PC-9 (cell line): Measurements from ENCODE around the gene RPL32. TPM values are rescaled to one million over a fixed set of nuclear protein-coding genes. Genes with fewer than 3 reads are reported as not detected.
"Not testable (repeated sequence)": the region's sequence is repeated elsewhere in the genome, so short reads cannot be mapped to it uniquely, and the experiment has no call there.

Experiments
- BruUV-seq: library from RNA; stranded (reverse); fragments of 400-500 nt; replicated peaks from 2 replicates; lab custom pipeline; 2021; lab: Mats Ljungman, UMichigan
- CTCF ChIA-PET: fragments of 300-600 bp; sonication (Branson Sonifier 250); formaldehyde crosslinking; loops from one replicate; lab custom pipeline; 2022; ENCODE audit warnings: antibody characterized with exemption; lab: Charles Lee
- POLR2A ChIA-PET: fragments of 300-600 bp; sonication (Branson Sonifier 250); formaldehyde crosslinking; loops from one replicate; lab custom pipeline; 2022; ENCODE audit warnings: antibody characterized with exemption; ENCODE audit not compliant: unreplicated experiment; lab: Charles Lee
- DNase-seq, 2 experiments: peaks; one replicate each; pipeline versions ENCODE4 v3.0.0 to v3.0.0-alpha.2; 2015 to 2022; ENCODE audit warnings: mixed read lengths in 1 of 2
- H2AFZ ChIP-seq: fragments of 200-600 bp; sonication (generic); 2 replicates; pipeline ENCODE4 v1.8.1; 2017; ENCODE audit warnings: antibody characterized with exemption
- H3F3A ChIP-seq: fragments of 200-600 bp; sonication (generic); 2 replicates; pipeline ENCODE4 v1.8.1; 2017; ENCODE audit warnings: antibody characterized with exemption, mild to moderate bottlenecking, low read depth; ENCODE audit not compliant: insufficient read depth
- H3K27ac ChIP-seq: fragments of 200-600 bp; sonication (generic); 2 replicates; pipeline ENCODE4 v1.6.1; 2016; ENCODE audit warnings: mixed run types
- H3K27me3 ChIP-seq: fragments of 200-600 bp; sonication (generic); 2 replicates; pipeline ENCODE4 v1.6.1; 2016; ENCODE audit warnings: low read depth, mixed run types; ENCODE audit not compliant: insufficient read depth
- H3K36me3 ChIP-seq: fragments of 200-600 bp; sonication (generic); 2 replicates; pipeline ENCODE4 v1.6.1; 2016; ENCODE audit warnings: low read depth, mixed run types
- H3K4me1 ChIP-seq: fragments of 200-600 bp; sonication (generic); replicated peaks from 2 replicates; pipeline ENCODE4 v1.6.1; 2016; ENCODE audit warnings: mixed run types; ENCODE audit not compliant: insufficient read depth
- H3K4me2 ChIP-seq: fragments of 200-600 bp; sonication (generic); 2 replicates; pipeline ENCODE4 v1.6.1; 2017; ENCODE audit warnings: mixed run types
- H3K4me3 ChIP-seq: fragments of 200-600 bp; sonication (generic); 2 replicates; pipeline ENCODE4 v1.6.1; 2016; ENCODE audit warnings: mixed run types
- H3K79me2 ChIP-seq: fragments of 200-600 bp; sonication (generic); 2 replicates; pipeline ENCODE4 v1.6.1; 2017; ENCODE audit warnings: low read depth, mixed run types
- H3K9me2 ChIP-seq: fragments of 200-600 bp; sonication (generic); 2 replicates; pipeline ENCODE4 v1.8.1; 2017; ENCODE audit warnings: mild to moderate bottlenecking; ENCODE audit not compliant: insufficient read depth
- H3K9me3 ChIP-seq: fragments of 200-600 bp; sonication (generic); 2 replicates; pipeline ENCODE4 v1.8.1; 2016; ENCODE audit warnings: low read depth; ENCODE audit not compliant: insufficient read depth
- H4K20me1 ChIP-seq: fragments of 200-600 bp; sonication (generic); 2 replicates; pipeline ENCODE4 v1.8.1; 2017; ENCODE audit not compliant: insufficient read depth
- CTCF ChIP-seq: fragments of 200-600 bp; sonication (generic); conservative IDR thresholded peaks from 2 replicates; pipeline ENCODE4 v1.6.1; 2017; ENCODE audit warnings: mixed run types, antibody characterized with exemption, mild to moderate bottlenecking, moderate library complexity
- EZH2 ChIP-seq: fragments of 200-600 bp; sonication (generic); IDR thresholded peaks from 2 replicates; pipeline ENCODE4 v1.8.0; 2017; ENCODE audit warnings: antibody characterized with exemption, low read depth
- intact Hi-C: fragments of 100-400 bp; cut with micrococcal nuclease; formaldehyde crosslinking; loops from one replicate; pipeline ENCODE4 v1.10.0; 2022; ENCODE audit not compliant: unreplicated experiment
- total RNA-seq: library from RNA; stranded (reverse); gene quantifications from 2 replicates; pipeline ENCODE4 v1.2.3, GENCODE V29; 2021

Gene RPL32
- total RNA-seq, 1 experiment from 2014 or later = 1,662 TPM

GRCh38 chr3:12879191-12879815 lies 37.9 kb upstream of the RPL32 start:
- DNase-seq = no peak
- Histone ChIP-seq H3K79me2 (no peaks in the 10 kb centered on the region), H3F3A (no peaks in the 10 kb centered on the region), H3K4me3 (no peak overlapping the region), H3K4me2 (no peak overlapping the region), H3K27me3 (peaks cover 14% of the 10 kb centered on the region; the same call in 1 of the 2 replicates), H4K20me1 (no peaks in the 10 kb centered on the region), H3K9me2 (no peaks in the 10 kb centered on the region), H3K36me3 (no peaks in the 10 kb centered on the region), H2AFZ (no peak overlapping the region), H3K4me1 (no peaks in the 10 kb centered on the region), H3K27ac (no peak overlapping the region), H3K9me3 (no peaks in the 10 kb centered on the region)
- BruUV-seq = no TSS peak
- TF ChIP-seq CTCF (no peak), EZH2 (no peak)
- CTCF ChIA-PET = interaction anchor here (0.6 kb wide), 1 partner anchor 24 kb away, joined by 4 read pairs; no protein-coding TSS in a partner anchor
- intact Hi-C loops = loop anchor here (10.0 kb wide), 2 partner anchors 215 to 1005 kb away; partner anchors contain the start of gene WNT7A
- POLR2A ChIA-PET = no interaction called here

- H3K4me2 ChIP-seq, DNase-seq, H4K20me1 ChIP-seq, BruUV-seq, H3K4me3 ChIP-seq, H3K9me2 ChIP-seq, POLR2A ChIA-PET, H3K4me1 ChIP-seq, H3K9me3 ChIP-seq, H2AFZ ChIP-seq, H3F3A ChIP-seq, H3K27ac ChIP-seq, H3K36me3 ChIP-seq, H3K79me2 ChIP-seq, H3K27me3 ChIP-seq: not testable (repeated sequence)
- intact Hi-C loops = loop anchor here (10.0 kb wide), 2 partner anchors 216 to 1006 kb away; partner anchors contain the start of gene WNT7A
- CTCF ChIA-PET = interaction anchor here (0.6 kb wide), 1 partner anchor 23 kb away, joined by 4 read pairs; no protein-coding TSS in a partner anchor
Measured at GRCh38 chr3:12878758-12879157, 37.4 kb upstream of the RPL32 start.

DNA sequence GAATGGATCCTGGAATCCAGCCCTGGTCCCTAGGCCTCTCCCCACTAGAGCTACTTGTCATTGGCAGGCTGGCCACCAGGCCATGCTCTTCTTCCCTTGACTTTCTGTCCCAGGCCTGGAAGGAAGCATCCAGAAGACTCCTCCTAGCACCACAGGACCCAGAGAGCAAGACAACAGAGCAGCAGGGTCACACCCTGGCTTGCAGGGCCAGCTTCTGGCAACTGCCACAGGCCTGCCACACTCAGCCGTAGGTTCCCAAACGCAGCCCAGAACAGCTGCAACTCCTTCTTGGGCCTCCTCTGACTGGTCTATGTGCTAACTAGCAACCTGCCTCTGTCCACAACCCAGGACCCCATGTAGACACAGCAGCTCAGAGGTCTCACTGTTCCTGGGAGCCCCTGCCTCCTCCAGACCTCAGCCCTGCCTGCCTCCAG lies 36.8 kb upstream of the RPL32 start:
- POLR2A ChIA-PET = no interaction called here

More for the DNA sequence above, 36.8 kb upstream of the RPL32 start:
- Histone ChIP-seq H3K36me3 (no peaks in the 10 kb centered on the region), H3K9me3 (no peaks in the 10 kb centered on the region), H3K27me3 (peaks cover 13% of the 10 kb centered on the region; the same call in 1 of the 2 replicates), H3K4me3 (no peak overlapping the region), H4K20me1 (no peaks in the 10 kb centered on the region), H3K4me2 (no peak overlapping the region), H3K4me1 (no peaks in the 10 kb centered on the region), H3F3A (no peaks in the 10 kb centered on the region), H2AFZ (no peak overlapping the region), H3K27ac (no peak overlapping the region), H3K9me2 (no peaks in the 10 kb centered on the region), H3K79me2 (no peaks in the 10 kb centered on the region)
- no peak for DNase-seq
- no peak for TF ChIP-seq CTCF
- TF ChIP-seq EZH2 = no peak
- intact Hi-C loops = loop anchor here (10.0 kb wide), 2 partner anchors 217 to 1007 kb away; partner anchors contain the start of gene WNT7A
- no TSS peak for BruUV-seq
- CTCF ChIA-PET = no interaction called here
